NCI-H748 treated with DMSO at 0.1 percent for 48 hours (cell line): ENCODE results near the gene LIPF.
"Not testable (repeated sequence)": the region's sequence is repeated elsewhere in the genome, so short reads cannot be mapped to it uniquely, and the experiment has no call there.

Experiments
- DNase-seq: peaks from one replicate; lab custom pipeline; 2025; lab: John Stamatoyannopoulos, UW

LIPF gene, protein sequence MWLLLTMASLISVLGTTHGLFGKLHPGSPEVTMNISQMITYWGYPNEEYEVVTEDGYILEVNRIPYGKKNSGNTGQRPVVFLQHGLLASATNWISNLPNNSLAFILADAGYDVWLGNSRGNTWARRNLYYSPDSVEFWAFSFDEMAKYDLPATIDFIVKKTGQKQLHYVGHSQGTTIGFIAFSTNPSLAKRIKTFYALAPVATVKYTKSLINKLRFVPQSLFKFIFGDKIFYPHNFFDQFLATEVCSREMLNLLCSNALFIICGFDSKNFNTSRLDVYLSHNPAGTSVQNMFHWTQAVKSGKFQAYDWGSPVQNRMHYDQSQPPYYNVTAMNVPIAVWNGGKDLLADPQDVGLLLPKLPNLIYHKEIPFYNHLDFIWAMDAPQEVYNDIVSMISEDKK

GRCh38 chr10:88664142-88664541, at the start of gene LIPF:
TSS of gene LIPF (plus strand) at chr10:88664442. CDS start at chr10:88667298, 2,856 bp downstream.
- no peak for DNase-seq

DNA sequence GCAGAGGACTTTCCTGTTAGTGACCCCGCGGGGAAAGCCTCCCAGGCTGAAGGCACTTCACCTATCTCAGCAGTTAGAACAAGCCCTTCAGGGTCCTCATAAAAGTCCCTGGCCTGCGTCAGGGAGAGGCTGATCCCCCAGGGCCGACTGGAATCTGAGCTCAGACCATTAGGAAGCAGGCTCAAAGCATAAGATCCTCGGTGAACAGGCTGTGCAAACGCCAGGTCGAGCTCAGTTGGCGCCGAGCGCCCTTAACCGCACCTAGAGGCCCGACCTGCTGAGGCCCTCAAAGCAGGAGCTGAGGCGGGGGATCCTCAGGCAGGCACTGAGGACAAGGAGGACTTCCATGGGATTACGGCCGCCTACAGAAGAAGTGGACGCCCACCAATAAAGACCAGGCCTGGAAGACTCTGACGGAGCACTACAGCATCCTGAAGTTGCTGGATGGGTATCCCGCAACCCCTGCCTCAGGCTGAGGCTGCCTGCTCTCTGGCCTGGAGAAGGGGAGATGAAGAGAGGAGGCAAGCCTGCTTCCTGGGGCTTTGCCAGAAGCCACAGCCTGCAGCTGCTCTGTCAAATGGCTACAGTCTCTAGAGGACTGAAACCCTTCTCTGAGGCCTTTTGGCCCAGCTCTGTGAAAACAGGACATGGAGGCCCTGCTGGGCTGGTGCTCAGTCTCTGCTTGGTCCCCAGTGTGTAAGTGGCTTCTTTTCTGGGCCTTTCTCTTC, 47.8 kb upstream of the LIPF start:
- no peak for DNase-seq

GRCh38 chr10:88617772-88618300, 46.4 kb upstream of the LIPF start:
- no peak for DNase-seq

GRCh38 chr10:88618496-88618895, 45.7 kb upstream of the LIPF start:
- no peak for DNase-seq

DNA sequence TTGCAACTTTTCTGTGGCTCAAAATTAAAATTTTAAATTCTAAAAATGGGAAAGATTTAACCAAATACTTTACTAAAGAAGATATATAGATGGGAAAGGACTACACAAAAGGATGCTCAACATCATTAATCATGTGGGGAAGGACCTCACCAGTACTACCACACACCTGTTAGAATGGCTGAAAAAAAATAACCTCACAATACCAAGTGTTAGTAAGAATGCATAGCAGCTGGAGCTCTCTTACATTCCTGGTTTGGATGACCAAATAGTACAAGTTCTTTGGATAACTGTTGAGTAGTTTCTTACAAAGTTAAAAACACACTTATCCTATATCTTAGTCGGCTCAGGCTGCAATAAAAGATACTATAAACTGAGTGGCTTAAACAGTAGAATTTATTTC, 43.8 kb upstream of the LIPF start:
- DNase-seq, result no peak

DNA sequence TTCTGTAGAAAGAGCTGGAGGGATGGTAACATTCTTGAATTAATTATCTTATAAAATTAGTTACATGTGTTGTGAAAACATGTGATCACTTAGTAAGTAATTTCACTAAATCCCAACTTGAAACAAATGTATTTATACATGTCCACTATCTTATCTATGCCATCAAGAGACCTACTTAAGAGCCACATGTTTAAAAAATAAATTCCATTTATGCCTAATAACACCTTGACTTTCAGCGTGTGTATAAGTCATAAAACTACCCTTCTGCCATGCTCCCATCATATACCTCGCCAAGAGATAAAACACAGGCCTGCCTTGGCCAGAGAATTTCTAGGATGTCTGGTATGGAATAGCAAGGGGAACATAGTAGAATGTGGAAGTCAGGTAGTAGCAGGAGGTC, 40.4 kb upstream of the LIPF start:
- DNase-seq, result no peak

GRCh38 chr10:88624840-88625239, 39.4 kb upstream of the LIPF start:
- DNase-seq, result no peak

DNA sequence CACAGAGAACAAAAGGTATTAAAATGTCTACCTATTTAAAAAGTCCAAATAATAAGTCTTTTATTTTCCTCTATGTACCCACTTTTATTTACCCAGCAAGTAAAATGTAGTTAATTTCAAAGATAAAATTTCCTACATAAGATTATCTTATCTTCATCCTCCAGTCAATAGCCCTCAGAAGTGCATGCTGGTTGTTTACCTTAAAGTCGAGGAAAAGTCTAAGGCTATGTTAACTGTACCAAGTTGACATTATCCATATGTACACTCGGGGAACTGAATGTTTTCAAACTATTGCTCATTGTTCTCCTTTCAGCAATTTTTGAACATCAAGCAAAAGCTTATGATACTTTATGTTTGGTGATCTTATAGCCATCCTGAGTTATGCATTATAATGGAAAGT, 24.1 kb upstream of the LIPF start:
- no peak for DNase-seq

DNA sequence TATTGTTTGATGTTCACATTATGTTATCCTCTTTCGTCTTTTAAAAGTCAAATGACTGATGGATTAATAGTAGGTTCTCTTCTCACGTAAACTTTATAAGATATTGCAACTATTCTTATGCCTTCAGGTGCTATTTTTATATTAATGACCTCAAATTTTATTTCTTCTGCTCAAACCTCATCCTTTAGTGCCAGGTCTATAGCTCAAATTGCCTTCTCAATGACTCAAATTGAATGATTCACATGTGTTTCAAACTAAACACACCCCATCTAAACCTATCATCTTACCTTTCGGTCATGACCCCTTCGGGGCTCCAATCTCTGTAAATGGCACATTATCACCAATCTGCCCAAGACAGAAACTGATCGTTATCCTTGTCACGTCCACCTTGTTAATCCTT, 22.0 kb upstream of the LIPF start:
- DNase-seq, result no peak

DNA sequence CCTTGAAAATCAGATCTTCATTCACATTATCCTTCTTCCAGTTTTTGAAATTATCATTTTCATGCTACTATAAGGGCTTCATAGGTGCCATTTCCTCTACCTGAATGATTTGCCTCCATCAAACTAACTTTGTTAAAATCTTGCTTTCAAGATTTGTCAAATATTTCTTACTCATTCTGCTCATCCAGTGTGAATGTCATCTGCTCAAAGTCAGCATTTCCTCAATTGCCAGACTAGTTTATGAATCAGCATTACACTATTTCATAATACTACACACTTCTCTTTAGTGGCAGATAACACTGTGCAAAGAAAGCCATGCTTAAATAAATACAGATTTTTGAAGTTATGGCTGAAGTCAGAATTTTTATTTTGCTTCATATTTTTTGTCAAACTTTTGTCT, 21.3 kb upstream of the LIPF start:
- DNase-seq, result no peak

GRCh38 chr10:88647061-88647615, 17.1 kb upstream of the LIPF start:
- no peak for DNase-seq

DNA sequence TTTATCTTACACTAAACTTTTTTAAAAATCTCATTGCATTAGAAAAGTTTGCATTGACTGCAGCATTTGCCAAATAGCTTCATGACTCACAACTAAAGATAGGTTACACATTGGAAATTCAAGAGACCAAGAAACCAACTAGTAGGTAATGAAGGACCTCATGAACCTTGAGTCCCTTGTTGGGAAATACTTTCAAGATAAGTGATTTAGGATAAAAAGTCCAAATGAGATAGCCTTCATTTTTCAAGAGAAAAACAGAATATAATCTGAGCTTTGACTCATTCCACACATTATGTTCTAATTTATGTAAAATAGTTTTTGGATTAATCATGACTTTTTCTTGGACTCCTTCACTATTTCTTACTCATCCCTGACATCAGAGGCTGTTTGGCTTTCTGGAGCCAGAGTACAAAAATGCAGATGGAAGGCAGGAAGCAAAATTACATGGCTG, 13.1 kb upstream of the LIPF start:
- DNase-seq, result no peak

- DNase-seq, result no peak
These were observed 11.6 kb upstream of the LIPF start for GRCh38 chr10:88652616-88653015.

GRCh38 chr10:88657901-88658300, 6.3 kb upstream of the LIPF start:
- DNase-seq, result no peak

DNA sequence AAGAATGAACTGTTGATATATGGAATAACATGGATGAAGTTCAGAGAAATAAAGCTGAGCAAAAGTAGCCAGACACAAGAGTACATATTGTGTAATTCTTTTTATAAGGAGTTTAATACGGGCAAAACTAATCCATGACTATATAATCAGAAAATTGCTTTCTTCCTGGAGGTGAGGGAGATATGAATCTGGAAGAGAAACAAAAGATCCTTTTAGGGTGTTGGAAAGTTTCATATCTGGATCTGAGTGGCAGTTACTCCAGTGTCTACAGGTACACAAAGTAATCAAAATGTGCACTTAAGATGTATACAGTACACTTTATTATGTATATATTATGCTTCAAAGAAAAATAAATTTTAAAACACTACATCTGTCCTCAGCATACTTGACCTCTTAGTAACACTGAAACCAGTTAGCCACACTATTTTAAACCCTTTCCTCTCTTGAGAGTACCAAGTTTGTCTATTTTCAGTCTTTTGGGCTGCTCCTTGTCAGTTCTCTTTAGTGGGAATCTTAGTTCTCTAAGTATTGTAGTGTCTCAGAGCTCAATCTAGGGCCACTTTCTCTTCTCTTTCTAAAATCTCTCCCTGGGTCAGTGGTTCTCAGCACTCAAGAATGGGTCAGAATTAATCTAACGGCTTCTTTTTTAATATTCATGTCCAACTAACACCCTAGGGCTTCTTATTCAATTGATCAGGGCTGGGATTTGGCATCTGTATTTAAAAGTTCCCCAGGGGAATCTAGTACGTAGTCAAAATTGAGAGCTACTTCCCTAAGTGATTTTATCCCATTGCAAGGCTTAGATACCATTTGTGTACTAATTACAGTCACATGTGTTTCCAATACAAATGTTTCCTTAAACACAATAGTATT, 4.3 kb upstream of the LIPF start:
- no peak for DNase-seq

- DNase-seq, result no peak
These were observed 3.7 kb upstream of the LIPF start for GRCh38 chr10:88660598-88660884.

- no peak for DNase-seq
These were observed 3.2 kb upstream of the LIPF start for GRCh38 chr10:88661018-88661417.

- DNase-seq, result no peak
These were observed 2.7 kb upstream of the LIPF start for GRCh38 chr10:88661577-88661976.

GRCh38 chr10:88663153-88663552, 1.1 kb upstream of the LIPF start:
- DNase-seq, result not testable (repeated sequence)

GRCh38 chr10:88668465-88668864, 4.2 kb downstream of the LIPF start:
- no peak for DNase-seq

- DNase-seq, result no peak
These were observed 6.3 kb downstream of the LIPF start for GRCh38 chr10:88670497-88670896.

- DNase-seq, result no peak
These were observed 7.8 kb downstream of the LIPF start for GRCh38 chr10:88672041-88672440.
